Measurements from ENCODE around the gene SULT2A1.

DNA sequence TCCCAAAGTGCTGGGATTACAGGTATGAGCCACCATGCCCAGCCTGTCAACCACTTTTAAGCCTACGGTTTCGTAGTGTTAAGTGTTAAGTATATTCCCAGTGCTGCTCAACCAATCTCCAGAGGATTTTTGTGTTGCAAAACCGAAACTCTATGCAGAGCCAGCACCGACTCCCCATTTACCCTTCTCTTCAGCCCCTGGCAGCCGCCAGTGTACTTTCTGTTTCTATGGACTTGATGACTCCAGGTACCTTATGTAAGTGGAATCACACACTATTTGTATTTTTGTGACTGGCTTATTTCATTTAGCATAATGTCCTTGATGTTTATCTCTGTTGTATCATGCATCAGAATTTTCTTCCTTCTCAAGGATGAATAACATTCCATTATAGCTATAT is 1.1 kb downstream of the SULT2A1 start:
- TF ChIP-seq, protein P1, sequence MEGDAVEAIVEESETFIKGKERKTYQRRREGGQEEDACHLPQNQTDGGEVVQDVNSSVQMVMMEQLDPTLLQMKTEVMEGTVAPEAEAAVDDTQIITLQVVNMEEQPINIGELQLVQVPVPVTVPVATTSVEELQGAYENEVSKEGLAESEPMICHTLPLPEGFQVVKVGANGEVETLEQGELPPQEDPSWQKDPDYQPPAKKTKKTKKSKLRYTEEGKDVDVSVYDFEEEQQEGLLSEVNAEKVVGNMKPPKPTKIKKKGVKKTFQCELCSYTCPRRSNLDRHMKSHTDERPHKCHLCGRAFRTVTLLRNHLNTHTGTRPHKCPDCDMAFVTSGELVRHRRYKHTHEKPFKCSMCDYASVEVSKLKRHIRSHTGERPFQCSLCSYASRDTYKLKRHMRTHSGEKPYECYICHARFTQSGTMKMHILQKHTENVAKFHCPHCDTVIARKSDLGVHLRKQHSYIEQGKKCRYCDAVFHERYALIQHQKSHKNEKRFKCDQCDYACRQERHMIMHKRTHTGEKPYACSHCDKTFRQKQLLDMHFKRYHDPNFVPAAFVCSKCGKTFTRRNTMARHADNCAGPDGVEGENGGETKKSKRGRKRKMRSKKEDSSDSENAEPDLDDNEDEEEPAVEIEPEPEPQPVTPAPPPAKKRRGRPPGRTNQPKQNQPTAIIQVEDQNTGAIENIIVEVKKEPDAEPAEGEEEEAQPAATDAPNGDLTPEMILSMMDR (IDR thresholded peaks at IDR 0.05) = no peak
- TF ChIP-seq POLR2A (IDR thresholded peaks at IDR 0.05) (no peak), POLR2AphosphoS5 (IDR thresholded peaks at IDR 0.05) (no peak), EP300 (IDR thresholded peaks at IDR 0.05) (no peak)
